Stimulated activated CD8-positive, alpha-beta memory T cell treated with anti-CD3 and anti-CD28 coated beads, Interleukin-15, amount 100 ng/mL, for 24 hours (primary cell): ENCODE results near the gene SMDT1.
"Not testable (repeated sequence)": the region's sequence is repeated elsewhere in the genome, so short reads cannot be mapped to it uniquely, and the experiment has no call there.

Experiments used
- DNase-seq: peaks from one replicate; pipeline ENCODE4 v3.0.0-alpha.2; 2020; ENCODE audit warnings: low read depth

Gene SMDT1

GRCh38 chr22:42111798-42112197 is 32.3 kb downstream of the SMDT1 start:
- no peak for DNase-seq

GRCh38 chr22:42112793-42113192 is 33.3 kb downstream of the SMDT1 start:
- DNase-seq: not testable (repeated sequence)

GRCh38 chr22:42114721-42115120 is 35.2 kb downstream of the SMDT1 start:
- no peak for DNase-seq

- DNase-seq: not testable (repeated sequence)
These were observed 35.9 kb downstream of the SMDT1 start for GRCh38 chr22:42115420-42115830.

GRCh38 chr22:42116848-42117424 is 37.4 kb downstream of the SMDT1 start:
- no peak for DNase-seq

GRCh38 chr22:42120231-42121021 is 40.9 kb downstream of the SMDT1 start:
- DNase-seq: not testable (repeated sequence)

- not testable (repeated sequence) for DNase-seq
These were observed 44.0 kb downstream of the SMDT1 start for GRCh38 chr22:42123529-42123928.

- DNase-seq: no peak
These were observed 48.1 kb downstream of the SMDT1 start for GRCh38 chr22:42127606-42128005.

GRCh38 chr22:42128007-42128406 is 48.5 kb downstream of the SMDT1 start:
- not testable (repeated sequence) for DNase-seq

- not testable (repeated sequence) for DNase-seq
These were observed 49.5 kb downstream of the SMDT1 start for GRCh38 chr22:42128776-42129694.

GRCh38 chr22:42130182-42130581 is 50.7 kb downstream of the SMDT1 start:
- not testable (repeated sequence) for DNase-seq

- DNase-seq: not testable (repeated sequence)
These were observed 51.3 kb downstream of the SMDT1 start, which contains the start of gene CYP2D6 for GRCh38 chr22:42130639-42131431. TSS of gene CYP2D6 (minus strand) at chr22:42130810. CDS start at chr22:42130791, 19 bp downstream.

- no peak for DNase-seq
These were observed 52.1 kb downstream of the SMDT1 start for GRCh38 chr22:42131562-42131961.

- no peak for DNase-seq
These were observed 53.0 kb downstream of the SMDT1 start for GRCh38 chr22:42132457-42132856.
